ENCODE results near the gene DLGAP1. TPM values are rescaled to one million over a fixed set of nuclear protein-coding genes. Genes with fewer than 3 reads are reported as not detected.

The DLGAP1 gene
- total and polyA plus RNA-seq, 9 donors = 2.0 to 42.7 (median 3.8) TPM

DNA sequence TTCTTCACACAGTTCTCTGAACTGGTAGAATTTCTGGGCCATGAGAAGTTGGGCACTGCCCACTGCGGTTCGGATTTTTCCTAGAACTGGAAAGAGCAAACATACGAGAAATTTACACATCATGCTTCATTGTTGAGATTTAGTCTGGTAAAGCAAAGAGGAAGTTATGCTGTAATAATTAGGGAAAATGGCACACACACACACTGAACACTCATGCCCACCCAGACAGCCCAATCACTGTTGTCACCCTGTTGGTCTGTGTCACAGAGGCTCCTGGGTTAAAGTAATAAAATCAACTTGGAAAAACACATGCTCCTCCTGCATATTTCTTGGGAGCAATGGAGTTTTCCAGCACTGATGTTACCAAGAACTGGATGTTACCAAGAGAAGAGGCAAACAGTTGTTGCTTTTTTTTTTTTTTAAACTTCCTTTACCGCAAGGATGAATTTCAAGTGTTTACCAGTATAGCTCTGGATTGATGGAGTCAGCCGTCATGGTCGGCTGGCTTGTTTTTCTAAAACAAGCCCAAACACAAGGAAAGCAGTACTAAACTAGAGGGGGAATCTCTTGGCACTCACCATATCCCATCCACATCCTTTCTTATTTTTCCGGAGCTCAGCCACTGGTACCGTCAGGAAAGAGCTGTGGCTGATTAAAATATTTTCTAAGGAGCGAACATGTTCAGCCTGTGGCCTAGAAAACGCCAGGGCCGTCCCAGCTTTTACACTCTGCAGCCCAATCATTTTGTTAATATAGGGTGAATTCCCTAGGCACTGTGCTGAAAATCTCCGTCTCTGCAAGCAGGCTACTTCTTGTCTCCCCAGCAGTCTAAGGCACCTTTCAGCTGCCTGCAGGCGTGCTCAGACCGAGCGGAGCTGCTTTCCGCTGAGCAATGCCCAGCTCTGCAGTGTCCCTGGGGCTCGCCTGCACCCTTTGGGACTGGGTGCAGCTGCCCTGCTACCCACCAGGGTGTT is 946.2 kb downstream of the DLGAP1 start:
- WGBS, 3 donors = 47 to 63% (median 47%) methylated on average over 17 of the region's 17 CpGs

DNA sequence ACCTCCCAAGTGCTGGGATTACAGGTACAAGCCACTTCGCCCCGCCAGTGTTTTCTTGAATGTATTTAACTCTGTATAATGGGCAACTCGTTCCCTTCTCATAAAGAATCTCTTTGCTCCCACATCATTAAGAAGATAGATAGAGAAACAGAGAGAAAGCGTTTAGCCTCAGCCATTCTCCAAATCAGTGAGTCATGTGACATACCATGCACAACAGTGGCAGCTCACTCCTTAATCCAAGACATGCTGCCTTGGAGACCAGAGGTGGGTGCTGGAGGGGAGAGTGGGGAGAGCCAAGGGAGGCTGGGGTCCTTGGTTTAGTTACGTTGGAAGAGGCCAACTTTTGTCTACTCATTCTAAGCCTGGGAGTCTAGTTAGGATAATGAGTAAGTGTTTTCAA is 950.5 kb downstream of the DLGAP1 start:
- Histone ChIP-seq H3K9me3 (no peaks in the 10 kb centered on the region), H3K4me1 (ENCODE audit: insufficient read depth) (peaks cover under 1% of the 10 kb centered on the region), H3K36me3 (no peaks in the 10 kb centered on the region), H3K27me3 (no peaks in the 10 kb centered on the region), H3K4me3 (no peak overlapping the region), H3K27ac (no peak overlapping the region)
- intact Hi-C loops (cut with DNase I) = no loop called here
- WGBS, 3 donors = 72 to 92% (median 82%) methylated on average over 5 of the region's 5 CpGs
- DNase-seq = no peak
- TF ChIP-seq POLR2A (IDR thresholded peaks at IDR 0.05) = no peak
- TF ChIP-seq EP300 (IDR thresholded peaks at IDR 0.05) = no peak
- TF ChIP-seq CTCF (IDR thresholded peaks at IDR 0.05) = no peak

More for the DNA sequence above, 946.2 kb downstream of the DLGAP1 start:
- no peaks in the 10 kb centered on the region for H3K36me3 ChIP-seq
- no peak overlapping the region for H3K4me3 ChIP-seq
- intact Hi-C loops (cut with DNase I) = no loop called here
- TF ChIP-seq CTCF (IDR thresholded peaks at IDR 0.05) (no peak), POLR2A (IDR thresholded peaks at IDR 0.05) (no peak), EP300 (IDR thresholded peaks at IDR 0.05) (no peak)
- no peaks in the 10 kb centered on the region for H3K4me1 ChIP-seq (ENCODE audit: insufficient read depth)
- no peaks in the 10 kb centered on the region for H3K27me3 ChIP-seq
- no peak for DNase-seq
- H3K27ac ChIP-seq = no peak overlapping the region
- H3K9me3 ChIP-seq = no peaks in the 10 kb centered on the region

GRCh38 chr18:3502650-3503049 is 952.5 kb downstream of the DLGAP1 start:
- peaks cover 2% of the 10 kb centered on the region for H3K4me1 ChIP-seq (ENCODE audit: insufficient read depth)
- H3K27me3 ChIP-seq = no peaks in the 10 kb centered on the region
- no peaks in the 10 kb centered on the region for H3K9me3 ChIP-seq
- intact Hi-C loops (cut with DNase I) = no loop called here
- DNase-seq = no peak
- 43 to 55% (median 49%) methylated on average over 4 of the region's 4 CpGs for WGBS, 3 donors
- H3K36me3 ChIP-seq = no peaks in the 10 kb centered on the region
- no peak overlapping the region for H3K4me3 ChIP-seq
- TF ChIP-seq POLR2A (IDR thresholded peaks at IDR 0.05) = no peak
- no peak for TF ChIP-seq CTCF (IDR thresholded peaks at IDR 0.05)
- no peak for TF ChIP-seq EP300 (IDR thresholded peaks at IDR 0.05)
- H3K27ac ChIP-seq = no peak overlapping the region

DNA sequence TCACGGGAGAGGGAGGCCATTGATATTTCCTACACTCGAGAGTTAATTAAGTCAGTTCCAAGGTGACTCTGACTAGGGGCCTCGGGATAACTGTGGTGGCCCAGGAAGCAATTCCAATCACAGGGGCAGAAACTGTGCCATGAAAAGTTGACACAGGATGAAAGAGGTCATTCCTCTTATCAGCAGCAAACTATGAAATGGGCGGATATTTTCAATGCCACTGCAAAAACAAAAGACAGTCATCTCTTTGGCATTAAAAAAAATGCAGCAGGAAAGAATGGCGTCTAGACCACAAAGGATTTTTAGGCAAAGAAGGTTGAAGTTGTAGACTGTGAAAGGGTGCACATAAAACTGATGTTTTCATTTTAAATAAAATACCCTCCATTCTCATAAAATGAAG is 955.1 kb downstream of the DLGAP1 start:
- Histone ChIP-seq H3K4me1 (ENCODE audit: insufficient read depth) (peaks cover 2% of the 10 kb centered on the region), H3K27me3 (no peaks in the 10 kb centered on the region), H3K27ac (no peak overlapping the region), H3K36me3 (no peaks in the 10 kb centered on the region), H3K9me3 (no peaks in the 10 kb centered on the region), H3K4me3 (no peak overlapping the region)
- WGBS, 3 donors = 44 to 63% (median 44%) methylated on average over 5 of the region's 5 CpGs
- no peak for DNase-seq
- TF ChIP-seq EP300 (IDR thresholded peaks at IDR 0.05) (no peak), CTCF (IDR thresholded peaks at IDR 0.05) (no peak), POLR2A (IDR thresholded peaks at IDR 0.05) (no peak)
- intact Hi-C loops (cut with DNase I) = no loop called here
